ENCODE results near the gene TMEM44.
"Not testable (repeated sequence)": the region's sequence is repeated elsewhere in the genome, so short reads cannot be mapped to it uniquely, and the experiment has no call there.

The TMEM44 gene

DNA sequence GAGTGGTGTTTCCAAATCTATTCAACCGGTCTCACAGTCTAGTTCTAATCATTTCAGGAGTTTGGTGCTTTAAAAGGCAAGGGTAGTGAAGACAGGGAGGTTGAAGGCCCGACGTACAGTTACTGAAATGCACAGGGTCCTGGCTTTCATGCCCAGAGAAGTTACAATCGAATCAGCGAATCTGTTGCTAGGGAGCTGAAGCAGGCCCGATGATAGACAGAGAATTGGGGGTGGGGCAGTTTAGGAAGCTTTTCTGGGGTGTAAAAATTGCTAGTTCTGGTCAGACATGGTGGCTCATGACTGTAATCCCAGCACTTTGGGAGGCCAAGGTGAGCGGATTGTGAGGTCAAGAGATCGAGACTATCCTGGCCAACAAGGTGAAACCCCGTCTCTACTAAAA is 83.4 kb downstream of the TMEM44 start:
- no peak for DNase-seq

DNA sequence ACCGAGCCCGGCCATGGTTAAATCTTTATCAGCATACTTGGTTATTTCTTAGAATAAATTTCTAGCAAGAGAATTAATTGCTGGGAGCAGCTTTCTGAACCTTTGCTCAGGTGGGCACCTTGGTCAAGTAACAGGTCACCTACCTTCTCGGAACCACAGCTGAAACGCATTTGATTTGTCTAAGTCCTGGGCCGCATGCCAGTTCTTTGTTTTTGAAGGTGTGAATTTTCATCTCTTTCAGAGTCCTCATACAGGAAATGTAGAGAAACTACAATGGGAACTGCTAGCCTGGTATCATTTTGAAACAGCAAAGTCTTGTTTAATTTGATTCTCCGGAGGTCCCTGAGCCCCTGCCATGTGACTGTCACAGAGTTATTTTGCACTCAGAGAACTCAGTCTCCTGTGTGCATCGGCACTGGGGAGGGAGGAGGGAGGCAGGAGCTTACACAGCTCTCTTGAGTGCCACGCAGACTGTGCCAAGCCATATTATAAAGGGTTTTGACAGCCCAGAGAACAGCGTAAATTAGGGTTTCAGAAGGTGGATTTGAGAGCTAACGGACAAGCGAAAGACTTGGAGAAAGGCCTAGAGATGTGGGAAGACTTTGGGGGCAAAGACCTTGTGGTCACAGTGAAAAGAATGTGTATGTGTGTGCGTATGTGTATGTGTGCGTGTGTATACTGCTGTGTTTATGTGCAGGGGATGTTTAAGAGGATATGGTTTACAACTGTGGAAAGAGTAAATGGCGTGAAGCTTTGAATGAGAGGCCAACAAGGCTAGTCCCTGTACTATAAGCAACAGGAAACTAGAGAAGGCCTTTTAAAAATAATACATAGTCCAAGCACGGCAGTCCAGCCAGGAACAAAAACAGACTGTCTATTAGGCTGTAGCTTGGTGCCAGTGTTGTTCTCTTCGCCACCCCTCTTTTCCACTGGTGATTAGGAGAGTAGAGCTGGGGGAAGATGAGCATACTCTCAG is 84.6 kb downstream of the TMEM44 start:
- DNase-seq = no peak

DNA sequence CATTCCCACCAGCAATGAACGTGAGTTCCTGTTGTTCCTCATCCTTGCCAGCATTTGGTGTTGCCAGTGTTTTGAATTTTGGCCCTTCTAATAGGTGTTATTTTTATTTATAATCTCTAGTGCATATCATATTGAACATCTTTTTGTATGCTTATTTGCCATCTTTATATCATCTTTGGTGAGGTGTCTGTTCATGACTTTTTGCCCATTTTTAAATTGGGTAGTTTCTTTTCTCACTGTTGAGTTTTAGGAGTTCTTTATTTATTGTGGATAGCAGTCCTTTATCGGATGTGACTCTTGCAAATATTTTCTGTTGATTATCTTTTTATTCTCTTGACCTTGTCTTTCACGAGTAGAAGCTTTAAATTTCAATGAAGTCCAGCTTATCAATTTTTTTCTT is 86.2 kb downstream of the TMEM44 start:
- DNase-seq = no peak

DNA sequence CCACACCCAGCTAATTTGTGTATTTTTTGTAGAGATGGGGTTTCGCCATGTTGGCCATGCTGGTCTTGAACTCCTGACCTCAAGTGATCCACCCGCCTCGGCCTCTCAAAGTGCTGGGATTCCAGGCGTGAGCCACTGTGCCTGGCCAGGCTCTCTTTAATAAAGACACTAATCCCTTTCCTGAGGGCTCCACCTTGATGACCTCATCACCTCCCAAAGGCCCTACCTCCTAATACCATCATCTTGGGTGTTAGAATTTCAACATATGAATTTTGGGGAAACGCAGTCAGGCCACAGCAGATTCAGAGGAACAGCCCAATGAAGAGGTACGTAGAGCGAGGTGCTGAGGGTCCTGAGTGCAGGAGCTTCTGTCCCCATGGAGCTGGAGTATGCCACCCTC is 87.7 kb downstream of the TMEM44 start:
- not testable (repeated sequence) for DNase-seq

DNA sequence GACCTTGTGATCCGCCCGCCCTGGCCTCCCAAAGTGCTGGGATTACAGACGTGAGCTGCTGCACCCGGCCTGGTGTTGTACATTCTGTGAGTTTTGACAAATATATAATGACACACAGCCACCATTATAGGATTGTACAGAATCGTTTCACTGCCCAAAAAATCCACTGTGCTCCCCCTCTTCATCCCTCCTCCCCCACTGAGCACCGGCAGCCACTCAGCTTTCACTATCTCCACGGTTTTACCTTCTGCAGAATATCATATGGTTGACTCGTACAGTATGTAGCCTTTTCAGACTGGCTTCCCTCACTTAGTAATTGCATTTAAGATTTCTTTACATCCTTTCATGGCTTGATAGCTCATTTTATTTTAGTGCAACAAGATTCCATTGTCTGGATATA is 89.7 kb downstream of the TMEM44 start:
- no peak for DNase-seq

DNA sequence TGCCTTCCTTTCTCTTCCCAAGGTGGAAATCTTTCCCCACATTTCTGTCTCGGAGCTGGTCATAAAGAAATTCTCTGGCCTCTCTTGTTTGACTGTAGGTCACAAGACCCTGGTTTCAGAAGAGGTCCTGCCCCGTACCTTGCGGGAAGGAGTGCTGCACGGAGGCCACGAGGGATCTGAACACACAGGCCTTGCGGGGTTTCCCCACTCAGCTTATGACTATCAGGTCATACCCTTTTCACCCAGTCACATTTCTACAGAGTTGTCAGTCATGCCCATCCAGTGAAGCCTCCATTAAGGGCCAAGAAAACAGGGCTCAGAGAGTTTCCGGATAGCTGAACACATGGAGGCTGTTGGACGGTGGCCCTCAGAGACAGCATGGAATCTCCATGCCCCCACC is 91.7 kb downstream of the TMEM44 start:
- DNase-seq = no peak

DNA sequence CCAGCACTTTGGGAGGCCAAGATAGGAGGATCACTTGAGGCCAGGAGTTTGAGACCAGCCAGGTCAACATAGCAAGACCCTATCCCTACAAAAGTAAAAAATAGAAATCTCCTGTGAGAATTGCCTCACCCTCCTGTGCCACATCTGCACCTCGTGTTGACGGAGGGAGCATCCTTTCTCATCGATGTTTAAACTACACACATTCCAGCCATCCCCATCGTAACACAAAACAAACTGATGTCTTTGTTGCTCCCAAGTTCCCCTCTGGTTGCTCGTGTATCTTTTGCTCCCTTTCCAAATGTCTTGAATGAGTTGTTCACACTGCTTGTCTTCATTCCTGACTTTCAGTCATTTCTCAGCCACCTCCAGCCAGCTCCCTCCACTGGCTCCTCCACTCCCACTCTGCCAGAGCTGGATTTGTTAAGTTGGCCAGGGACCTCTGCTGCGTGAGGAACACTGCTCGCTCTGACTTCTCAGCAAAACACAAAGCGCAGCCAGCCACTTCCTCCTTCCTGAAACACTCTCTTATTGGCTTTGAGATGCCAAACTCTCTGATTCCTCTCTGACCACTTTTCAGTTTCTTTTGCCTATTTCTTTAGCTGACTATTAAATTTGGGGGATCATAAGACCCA is 92.8 kb downstream of the TMEM44 start:
- DNase-seq = no peak

DNA sequence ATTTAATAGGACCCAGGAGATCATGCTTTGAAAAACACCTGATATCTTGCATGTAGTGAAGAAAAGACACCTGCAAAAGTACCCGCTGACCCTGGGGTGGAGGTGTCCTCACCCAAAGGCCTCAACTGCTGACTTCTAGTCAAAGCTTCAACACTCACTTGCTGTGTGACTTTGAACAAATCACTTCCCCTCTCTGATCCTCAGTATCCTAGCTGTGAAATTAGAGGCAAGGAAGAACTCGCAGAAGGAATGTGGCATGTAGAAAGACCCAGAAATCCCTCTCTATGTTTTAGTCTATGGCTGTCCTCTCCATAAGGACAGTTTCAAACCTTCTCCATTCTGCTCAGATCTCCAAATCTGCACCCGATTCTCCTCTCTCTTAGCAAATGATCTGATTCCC is 93.7 kb downstream of the TMEM44 start:
- no peak for DNase-seq

DNA sequence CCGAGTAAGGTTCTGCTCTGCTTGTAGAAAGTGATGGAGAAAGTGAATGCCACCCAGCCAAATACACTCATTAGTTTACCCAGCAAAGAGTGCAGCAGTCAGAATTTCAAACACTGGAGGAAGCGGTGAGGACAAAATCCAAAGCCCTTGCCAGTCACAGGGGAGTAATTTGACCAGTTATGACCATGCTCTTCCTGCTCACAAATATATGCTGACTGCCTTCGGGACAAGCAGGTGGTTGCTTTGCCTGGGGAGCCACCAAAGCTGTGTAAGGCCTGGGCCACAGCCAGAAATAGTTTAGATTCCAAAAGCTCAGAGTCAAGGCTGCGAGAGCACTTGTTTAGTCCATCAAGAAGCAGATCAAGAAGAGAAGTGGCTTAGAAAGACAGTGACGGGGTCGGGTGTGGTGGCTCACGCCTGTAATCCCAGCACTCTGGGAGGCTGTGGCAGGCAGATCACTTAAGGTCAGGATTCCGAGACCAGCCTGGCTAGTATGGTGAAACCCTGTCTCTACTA is 95.4 kb downstream of the TMEM44 start:
- DNase-seq = no peak
